ENCODE data around the gene ACOX2. TPM values are rescaled to one million over a fixed set of nuclear protein-coding genes. Genes with fewer than 3 reads are reported as not detected.
A peak's percentile ranks its signal among the peaks of the same experiment; 100 is the strongest.

Gene ACOX2
- total and polyA plus RNA-seq, 2 of the 13 experiments (the other 11 are each of a cell fraction or from before 2014, with no cell fraction given) = 42.6 to 98.5 TPM

GRCh38 chr3:58537412-58538301 lies 667 bp upstream of the ACOX2 start (continued):
- no peak for TF ChIP-seq ZNF17 (CRISPR knock-in tag; IDR thresholded peaks at IDR 0.05)
- no peak for TF ChIP-seq RBM22 (optimal IDR thresholded peaks at IDR 0.05; ENCODE audit: low read length)
- no peak for TF ChIP-seq ZNF101 (CRISPR knock-in tag; IDR thresholded peaks at IDR 0.05; ENCODE audit: borderline replicate concordance, low read depth)
- TF ChIP-seq ZNF224 (CRISPR knock-in tag; IDR thresholded peaks at IDR 0.05) = no peak
- no peak for TF ChIP-seq ZNF713 (CRISPR knock-in tag; IDR thresholded peaks at IDR 0.05)
- no peak for TF ChIP-seq ZNF691 (CRISPR knock-in tag; IDR thresholded peaks at IDR 0.05; ENCODE audit: borderline replicate concordance, low read depth)
- TF ChIP-seq THAP11 (CRISPR knock-in tag; IDR thresholded peaks at IDR 0.05) = no peak
- no peak for TF ChIP-seq SIN3A (IDR thresholded peaks at IDR 0.05; ENCODE audit: borderline replicate concordance, low read depth, low read length)
- TF ChIP-seq, protein P1, sequence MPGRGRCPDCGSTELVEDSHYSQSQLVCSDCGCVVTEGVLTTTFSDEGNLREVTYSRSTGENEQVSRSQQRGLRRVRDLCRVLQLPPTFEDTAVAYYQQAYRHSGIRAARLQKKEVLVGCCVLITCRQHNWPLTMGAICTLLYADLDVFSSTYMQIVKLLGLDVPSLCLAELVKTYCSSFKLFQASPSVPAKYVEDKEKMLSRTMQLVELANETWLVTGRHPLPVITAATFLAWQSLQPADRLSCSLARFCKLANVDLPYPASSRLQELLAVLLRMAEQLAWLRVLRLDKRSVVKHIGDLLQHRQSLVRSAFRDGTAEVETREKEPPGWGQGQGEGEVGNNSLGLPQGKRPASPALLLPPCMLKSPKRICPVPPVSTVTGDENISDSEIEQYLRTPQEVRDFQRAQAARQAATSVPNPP (CRISPR knock-in tag; IDR thresholded peaks at IDR 0.05) = 0 out of 2 replicates have a peak, but pooled peaks have one; percentile 37
- no peak for TF ChIP-seq ZNF747 (CRISPR knock-in tag; IDR thresholded peaks at IDR 0.05; ENCODE audit: borderline replicate concordance)
- TF ChIP-seq ZNF570 (CRISPR knock-in tag; IDR thresholded peaks at IDR 0.05; ENCODE audit: borderline replicate concordance) = no peak
- TF ChIP-seq PAWR (CRISPR knock-in tag; IDR thresholded peaks at IDR 0.05; ENCODE audit: borderline replicate concordance) = no peak
- TF ChIP-seq, protein P2, sequence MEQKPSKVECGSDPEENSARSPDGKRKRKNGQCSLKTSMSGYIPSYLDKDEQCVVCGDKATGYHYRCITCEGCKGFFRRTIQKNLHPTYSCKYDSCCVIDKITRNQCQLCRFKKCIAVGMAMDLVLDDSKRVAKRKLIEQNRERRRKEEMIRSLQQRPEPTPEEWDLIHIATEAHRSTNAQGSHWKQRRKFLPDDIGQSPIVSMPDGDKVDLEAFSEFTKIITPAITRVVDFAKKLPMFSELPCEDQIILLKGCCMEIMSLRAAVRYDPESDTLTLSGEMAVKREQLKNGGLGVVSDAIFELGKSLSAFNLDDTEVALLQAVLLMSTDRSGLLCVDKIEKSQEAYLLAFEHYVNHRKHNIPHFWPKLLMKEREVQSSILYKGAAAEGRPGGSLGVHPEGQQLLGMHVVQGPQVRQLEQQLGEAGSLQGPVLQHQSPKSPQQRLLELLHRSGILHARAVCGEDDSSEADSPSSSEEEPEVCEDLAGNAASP (CRISPR knock-in tag; IDR thresholded peaks at IDR 0.05; ENCODE audit: borderline replicate concordance) = no peak
- no peak for TF ChIP-seq HHEX (CRISPR knock-in tag; IDR thresholded peaks at IDR 0.05)
- no peak for TF ChIP-seq ZFYVE20 (CRISPR knock-in tag; IDR thresholded peaks at IDR 0.05; ENCODE audit: borderline replicate concordance, low read depth)
- no peak for TF ChIP-seq FOXC1 (CRISPR knock-in tag; IDR thresholded peaks at IDR 0.05; ENCODE audit: borderline replicate concordance)
- no peak for TF ChIP-seq ZNF484 (CRISPR knock-in tag; IDR thresholded peaks at IDR 0.05; ENCODE audit: borderline replicate concordance, low read depth)
- TF ChIP-seq ZNF451 (CRISPR knock-in tag; IDR thresholded peaks at IDR 0.05) = no peak
- TF ChIP-seq ZNF816 (CRISPR knock-in tag; IDR thresholded peaks at IDR 0.05; ENCODE audit: borderline replicate concordance) = no peak
- TF ChIP-seq NRL (CRISPR knock-in tag; IDR thresholded peaks at IDR 0.05; ENCODE audit: borderline replicate concordance) = no peak
- no peak for TF ChIP-seq ZBTB4 (CRISPR knock-in tag; IDR thresholded peaks at IDR 0.05; ENCODE audit: borderline replicate concordance)
